Measurements from ENCODE around the gene VSTM4. TPM values are rescaled to one million over a fixed set of nuclear protein-coding genes. Genes with fewer than 3 reads are reported as not detected.

VSTM4 gene
- polyA plus RNA-seq, 1 donor (not counting 4 experiments of a cell fraction or from before 2014, with no cell fraction given): not detected

DNA sequence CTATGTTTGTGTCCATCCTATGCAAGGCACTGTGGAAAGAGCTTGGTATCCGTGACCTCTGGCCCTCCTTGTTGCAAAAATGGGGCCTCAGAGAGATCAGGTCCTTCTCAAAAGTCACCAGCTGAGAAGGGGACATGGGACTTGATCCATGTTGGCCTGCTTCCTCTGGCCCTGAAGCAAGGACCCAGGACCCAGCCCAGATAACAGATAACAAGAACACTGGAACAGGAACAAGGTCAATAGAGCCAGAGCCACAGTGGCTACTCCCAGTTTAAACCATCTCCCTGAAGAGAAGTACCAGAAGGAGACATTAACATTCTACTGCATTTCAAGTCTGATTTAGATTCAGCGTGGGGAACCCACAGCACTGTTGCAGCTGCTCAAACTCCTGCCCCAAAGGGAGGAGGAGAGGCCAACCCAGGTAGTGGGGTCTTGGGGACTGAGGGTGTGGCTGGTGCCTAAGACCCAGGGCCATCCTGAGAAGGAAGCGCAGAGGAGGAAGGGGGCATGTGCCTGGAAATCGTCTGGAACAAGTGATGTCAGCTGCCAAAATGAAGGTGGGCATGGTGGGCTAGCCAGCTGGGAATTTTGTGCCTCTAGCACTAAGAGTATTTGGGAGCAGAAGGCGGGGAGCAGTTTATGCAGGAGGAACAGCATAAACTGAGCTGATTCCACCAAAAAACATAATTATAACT, 61.2 kb downstream of the VSTM4 start:
- H3K4me1 ChIP-seq (ENCODE audit: control insufficient read depth, extremely low read depth, insufficient read depth, low read length): no peaks in the 10 kb centered on the region
- H3K9me3 ChIP-seq (ENCODE audit: control insufficient read depth, low read depth, low read length): no peaks in the 10 kb centered on the region
- no peak overlapping the region for H2AFZ ChIP-seq (ENCODE audit: control insufficient read depth, low read length)
- FAIRE-seq (no peak), DNase-seq (ENCODE audit: low read depth, low spot score) (no peak)
- dilution Hi-C loops (cut with MboI; ENCODE audit: extremely low pct_ligation_motif_present, low sequenced_read_pairs): no loop called here
- H3K27me3 ChIP-seq (ENCODE audit: control insufficient read depth, extremely low read depth, insufficient read depth, low read length): peaks cover 3% of the 10 kb centered on the region
- no peaks in the 10 kb centered on the region for H3K79me2 ChIP-seq (ENCODE audit: control insufficient read depth, insufficient read depth, low read length)
- H3K27ac ChIP-seq (ENCODE audit: control insufficient read depth, insufficient read depth, low read length): no peak overlapping the region
- no peak overlapping the region for H3K4me2 ChIP-seq (ENCODE audit: control insufficient read depth, extremely low read depth, insufficient read depth, low read depth, low read length)
- no peak overlapping the region for H3K4me3 ChIP-seq (ENCODE audit: control insufficient read depth in 2 of 3, extremely low read depth in 1 of 3, insufficient read depth in 2 of 3, low read depth in 1 of 3, low read length in 3 of 3)
- H3K36me3 ChIP-seq (ENCODE audit: control insufficient read depth in 2 of 2, extremely low read depth in 1 of 2, insufficient read depth in 2 of 2, low read length in 2 of 2): no peaks in the 10 kb centered on the region
- H4K20me1 ChIP-seq (ENCODE audit: control insufficient read depth, extremely low read depth, insufficient read depth, low read length): no peaks in the 10 kb centered on the region
- H3K9me1 ChIP-seq (ENCODE audit: control insufficient read depth, extremely low read depth, insufficient read depth, low read length): no peaks in the 10 kb centered on the region
- no peak overlapping the region for H3K9ac ChIP-seq (ENCODE audit: control insufficient read depth, extremely low read depth, insufficient read depth, low read length)
- no peak for TF ChIP-seq EZH2 (IDR thresholded peaks at IDR 0.05; ENCODE audit: low read length)
- TF ChIP-seq, protein P1, sequence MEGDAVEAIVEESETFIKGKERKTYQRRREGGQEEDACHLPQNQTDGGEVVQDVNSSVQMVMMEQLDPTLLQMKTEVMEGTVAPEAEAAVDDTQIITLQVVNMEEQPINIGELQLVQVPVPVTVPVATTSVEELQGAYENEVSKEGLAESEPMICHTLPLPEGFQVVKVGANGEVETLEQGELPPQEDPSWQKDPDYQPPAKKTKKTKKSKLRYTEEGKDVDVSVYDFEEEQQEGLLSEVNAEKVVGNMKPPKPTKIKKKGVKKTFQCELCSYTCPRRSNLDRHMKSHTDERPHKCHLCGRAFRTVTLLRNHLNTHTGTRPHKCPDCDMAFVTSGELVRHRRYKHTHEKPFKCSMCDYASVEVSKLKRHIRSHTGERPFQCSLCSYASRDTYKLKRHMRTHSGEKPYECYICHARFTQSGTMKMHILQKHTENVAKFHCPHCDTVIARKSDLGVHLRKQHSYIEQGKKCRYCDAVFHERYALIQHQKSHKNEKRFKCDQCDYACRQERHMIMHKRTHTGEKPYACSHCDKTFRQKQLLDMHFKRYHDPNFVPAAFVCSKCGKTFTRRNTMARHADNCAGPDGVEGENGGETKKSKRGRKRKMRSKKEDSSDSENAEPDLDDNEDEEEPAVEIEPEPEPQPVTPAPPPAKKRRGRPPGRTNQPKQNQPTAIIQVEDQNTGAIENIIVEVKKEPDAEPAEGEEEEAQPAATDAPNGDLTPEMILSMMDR (optimal IDR thresholded peaks at IDR 0.05 in 1 of 3, IDR thresholded peaks at IDR 0.05 in 1 of 3, conservative IDR thresholded peaks at IDR 0.05 in 1 of 3; ENCODE audit: extremely low read depth in 1 of 3, insufficient read depth in 2 of 3, low read length in 3 of 3): no peak

DNA sequence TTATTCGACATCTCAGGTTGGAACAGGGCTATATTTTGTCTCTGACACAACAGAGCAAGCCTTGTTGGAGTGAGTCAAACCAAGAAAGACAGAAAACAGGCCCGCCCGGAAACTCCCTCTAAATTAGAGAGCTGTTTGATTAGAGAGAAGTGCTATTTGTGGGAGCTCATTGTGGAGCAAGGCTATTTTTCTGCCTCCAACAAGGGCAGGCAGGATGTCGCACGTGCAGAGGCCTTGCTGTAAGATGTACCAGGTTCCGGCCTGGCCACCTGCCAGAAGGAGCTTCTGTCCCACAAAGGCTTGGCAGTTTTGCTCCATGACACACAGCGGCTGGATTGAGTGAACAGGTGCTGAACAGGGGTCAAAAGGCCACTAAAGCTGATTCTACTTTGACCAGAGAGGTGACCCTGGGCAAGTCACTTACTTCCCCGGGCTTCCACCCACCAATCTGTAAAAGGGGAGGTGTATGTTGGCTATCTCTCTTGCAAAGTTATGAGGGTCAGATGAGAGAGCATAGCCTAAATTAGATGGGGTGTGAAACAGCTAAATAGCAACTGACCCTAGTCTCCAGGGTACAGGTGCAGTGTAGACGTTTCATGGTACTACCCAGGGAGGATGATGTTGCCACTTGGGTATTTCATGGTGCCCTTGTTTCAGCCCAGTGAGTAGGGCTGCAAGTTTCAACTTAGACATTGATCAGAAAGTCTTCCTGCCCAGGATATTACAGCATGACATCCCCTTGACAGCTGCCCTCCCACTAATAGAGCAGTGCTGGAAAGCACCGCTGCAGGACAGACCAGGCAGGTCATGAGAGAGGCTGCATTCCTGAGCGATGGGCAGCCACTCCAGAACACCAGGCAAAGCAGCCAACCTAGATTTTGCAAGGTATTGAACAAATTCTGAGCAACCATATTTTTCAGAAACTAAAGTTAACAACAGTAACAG, 62.0 kb downstream of the VSTM4 start:
- no peak for DNase-seq (ENCODE audit: low read depth, low spot score)
- Histone ChIP-seq H3K27me3 (ENCODE audit: control insufficient read depth, extremely low read depth, insufficient read depth, low read length) (peaks cover 3% of the 10 kb centered on the region), H3K4me2 (ENCODE audit: control insufficient read depth, extremely low read depth, insufficient read depth, low read depth, low read length) (no peak overlapping the region), H3K27ac (ENCODE audit: control insufficient read depth, insufficient read depth, low read length) (no peak overlapping the region), H2AFZ (ENCODE audit: control insufficient read depth, low read length) (no peak overlapping the region), H3K4me1 (ENCODE audit: control insufficient read depth, extremely low read depth, insufficient read depth, low read length) (no peaks in the 10 kb centered on the region), H3K9me3 (ENCODE audit: control insufficient read depth, low read depth, low read length) (no peaks in the 10 kb centered on the region), H4K20me1 (ENCODE audit: control insufficient read depth, extremely low read depth, insufficient read depth, low read length) (no peaks in the 10 kb centered on the region), H3K36me3 (ENCODE audit: control insufficient read depth in 2 of 2, extremely low read depth in 1 of 2, insufficient read depth in 2 of 2, low read length in 2 of 2) (no peaks in the 10 kb centered on the region), H3K9ac (ENCODE audit: control insufficient read depth, extremely low read depth, insufficient read depth, low read length) (no peak overlapping the region), H3K9me1 (ENCODE audit: control insufficient read depth, extremely low read depth, insufficient read depth, low read length) (no peaks in the 10 kb centered on the region), H3K4me3 (ENCODE audit: control insufficient read depth in 2 of 3, extremely low read depth in 1 of 3, insufficient read depth in 2 of 3, low read depth in 1 of 3, low read length in 3 of 3) (no peak overlapping the region), H3K79me2 (ENCODE audit: control insufficient read depth, insufficient read depth, low read length) (no peaks in the 10 kb centered on the region)
- no peak for FAIRE-seq
- TF ChIP-seq, protein P1 (optimal IDR thresholded peaks at IDR 0.05 in 1 of 3, IDR thresholded peaks at IDR 0.05 in 1 of 3, conservative IDR thresholded peaks at IDR 0.05 in 1 of 3; ENCODE audit: extremely low read depth in 1 of 3, insufficient read depth in 2 of 3, low read length in 3 of 3): no peak
- TF ChIP-seq EZH2 (IDR thresholded peaks at IDR 0.05; ENCODE audit: low read length): no peak
- dilution Hi-C loops (cut with MboI; ENCODE audit: extremely low pct_ligation_motif_present, low sequenced_read_pairs): no loop called here
